Loucy (cell line): ENCODE data around the gene JMJD4.

Source experiments
- H2AFZ ChIP-seq: fragments of 200-600 bp; sonication (generic); 2 replicates; pipeline ENCODE4 v1.6.0; 2016; ENCODE audit warnings: antibody characterized with exemption, mild to moderate bottlenecking, low read length, moderate library complexity
- H3F3A ChIP-seq: fragments of 200-600 bp; 2 replicates; pipeline ENCODE4 v1.6.0; 2016; ENCODE audit warnings: antibody characterized with exemption, low read depth, mild to moderate bottlenecking
- H3K27me3 ChIP-seq: fragments of 200-600 bp; sonication (generic); 2 replicates; pipeline ENCODE4 v1.6.1; 2014; ENCODE audit warnings: low read length, mild to moderate bottlenecking; ENCODE audit not compliant: insufficient read depth, poor library complexity, severe bottlenecking
- H3K36me3 ChIP-seq: fragments of 200-600 bp; sonication (generic); 2 replicates; pipeline ENCODE4 v1.6.1; 2016; ENCODE audit warnings: low read length; ENCODE audit not compliant: insufficient read depth
- H3K4me1 ChIP-seq: fragments of 200-600 bp; sonication (generic); 2 replicates; pipeline ENCODE4 v1.5.1; 2014; ENCODE audit warnings: low read length, mild to moderate bottlenecking; ENCODE audit not compliant: insufficient read depth, poor library complexity, severe bottlenecking
- H3K4me2 ChIP-seq: fragments of 200-600 bp; sonication (generic); 2 replicates; pipeline ENCODE4 v1.6.0; 2014; ENCODE audit warnings: antibody characterized with exemption, low read length, low read depth, mild to moderate bottlenecking; ENCODE audit not compliant: poor library complexity, severe bottlenecking
- H3K4me3 ChIP-seq: fragments of 200-600 bp; sonication (generic); 2 replicates; pipeline ENCODE4 v1.5.1; 2014; ENCODE audit warnings: low read length, mild to moderate bottlenecking, mixed read lengths; ENCODE audit not compliant: poor library complexity, severe bottlenecking
- H3K79me2 ChIP-seq: fragments of 200-600 bp; sonication (generic); 2 replicates; pipeline ENCODE4 v1.6.1; 2014; ENCODE audit warnings: low read length; ENCODE audit not compliant: insufficient read depth
- H3K9ac ChIP-seq: fragments of 200-600 bp; sonication (generic); 2 replicates; pipeline ENCODE4 v1.6.0; 2014; ENCODE audit warnings: mild to moderate bottlenecking, low read depth, low read length, moderate library complexity; ENCODE audit not compliant: poor library complexity, severe bottlenecking
- H3K9me2 ChIP-seq: fragments of 200-600 bp; sonication (generic); replicated peaks from 2 replicates; pipeline ENCODE4 v1.6.1; 2016; ENCODE audit warnings: low read depth, low read length, mixed read lengths
- H3K9me3 ChIP-seq: fragments of 200-600 bp; sonication (generic); 2 replicates; pipeline ENCODE4 v1.6.1; 2014; ENCODE audit warnings: mild to moderate bottlenecking, antibody characterized with exemption, low read length, low read depth; ENCODE audit not compliant: insufficient read depth
- H4K20me1 ChIP-seq: fragments of 200-600 bp; sonication (generic); 2 replicates; pipeline ENCODE4 v1.6.0; 2014; ENCODE audit warnings: antibody characterized with exemption, low read length, mild to moderate bottlenecking; ENCODE audit not compliant: insufficient read depth, poor library complexity, severe bottlenecking
- CTCF ChIP-seq: fragments of 200-600 bp; sonication (generic); conservative IDR thresholded peaks from 2 replicates; pipeline ENCODE4 v1.5.1; 2014; ENCODE audit warnings: mild to moderate bottlenecking, antibody characterized with exemption, low read length
- EZH2phosphoT487 ChIP-seq: fragments of 200-600 bp; IDR thresholded peaks from 2 replicates; pipeline ENCODE4 v1.6.1; 2018; ENCODE audit warnings: antibody characterized with exemption, mild to moderate bottlenecking, moderate library complexity, borderline replicate concordance

JMJD4 gene

GRCh38 chr1:227747948-227748495 lies 12.9 kb upstream of the JMJD4 start:
- peaks cover 23% of the 10 kb centered on the region; the same call in 1 of the 2 replicates for H3K79me2 ChIP-seq

GRCh38 chr1:227747382-227747781 lies 12.3 kb upstream of the JMJD4 start:
- Histone ChIP-seq H3K36me3 (peaks cover 19% of the 10 kb centered on the region; the same call in 1 of the 2 replicates), H3K27me3 (no peaks in the 10 kb centered on the region), H3F3A (no peaks in the 10 kb centered on the region), H3K79me2 (peaks cover 29% of the 10 kb centered on the region; the same call in 1 of the 2 replicates), H3K9me3 (no peaks in the 10 kb centered on the region), H2AFZ (no peak overlapping the region), H3K9me2 (no peaks in the 10 kb centered on the region), H3K4me1 (peaks cover 9% of the 10 kb centered on the region), H3K4me2 (no peak overlapping the region), H3K9ac (no peak overlapping the region), H3K4me3 (no peak overlapping the region), H4K20me1 (peaks cover 4% of the 10 kb centered on the region)
- TF ChIP-seq CTCF (no peak), EZH2phosphoT487 (no peak)

More at GRCh38 chr1:227747948-227748495, 12.9 kb upstream of the JMJD4 start:
- Histone ChIP-seq H3K4me3 (no peak overlapping the region), H3K4me2 (no peak overlapping the region), H3F3A (no peaks in the 10 kb centered on the region), H3K27me3 (no peaks in the 10 kb centered on the region), H3K9me2 (no peaks in the 10 kb centered on the region), H2AFZ (no peak overlapping the region), H3K36me3 (peaks cover 19% of the 10 kb centered on the region; the same call in 1 of the 2 replicates), H4K20me1 (peaks cover 4% of the 10 kb centered on the region), H3K4me1 (peaks cover 9% of the 10 kb centered on the region), H3K9me3 (no peaks in the 10 kb centered on the region), H3K9ac (no peak overlapping the region)
- TF ChIP-seq EZH2phosphoT487 (no peak), CTCF (no peak)

GRCh38 chr1:227746676-227747075 lies 11.6 kb upstream of the JMJD4 start:
- Histone ChIP-seq H3K79me2 (peaks cover 32% of the 10 kb centered on the region; the same call in 1 of the 2 replicates), H3K27me3 (no peaks in the 10 kb centered on the region), H3F3A (no peaks in the 10 kb centered on the region), H2AFZ (no peak overlapping the region), H3K9me2 (no peaks in the 10 kb centered on the region), H3K4me3 (no peak overlapping the region), H3K9me3 (no peaks in the 10 kb centered on the region), H3K4me1 (peaks cover 9% of the 10 kb centered on the region), H3K36me3 (peaks cover 19% of the 10 kb centered on the region; the same call in 1 of the 2 replicates), H3K4me2 (no peak overlapping the region), H3K9ac (no peak overlapping the region), H4K20me1 (peaks cover 4% of the 10 kb centered on the region)
- TF ChIP-seq EZH2phosphoT487 (no peak), CTCF (no peak)
